Suprapubic skin (tissue), 4 donors: ENCODE results near the gene PTK7.

ENCODE experiments used
- EP300 ChIP-seq: sonication (generic); formaldehyde crosslinking; IDR thresholded peaks from one replicate; pipeline ENCODE4 v1.6.1; 2017; ENCODE audit warnings: antibody characterized with exemption
- POLR2A ChIP-seq, 2 donors: fragments of 450-650 bp; IDR thresholded peaks; one replicate each; pipeline ENCODE4 v1.6.1; 2017; ENCODE audit warnings: antibody characterized with exemption in 2 of 2, mild to moderate bottlenecking in 2 of 2, moderate library complexity in 2 of 2
- POLR2AphosphoS5 ChIP-seq, 3 donors: sonication (generic); formaldehyde crosslinking; IDR thresholded peaks; one replicate each; pipeline ENCODE4 v1.6.1; 2017; ENCODE audit warnings: antibody characterized with exemption in 3 of 3
- TF ChIP-seq, protein P1 (sequence below), 2 donors: fragments of 200-600 bp in 1 of 2; fragments of 450-650 bp in 1 of 2; sonication (generic) in 1 of 2; IDR thresholded peaks; one replicate each; pipeline ENCODE4 v1.5.1; 2016 to 2019; ENCODE audit warnings: antibody characterized with exemption in 2 of 2, mild to moderate bottlenecking in 1 of 2, moderate library complexity in 1 of 2

DNA sequence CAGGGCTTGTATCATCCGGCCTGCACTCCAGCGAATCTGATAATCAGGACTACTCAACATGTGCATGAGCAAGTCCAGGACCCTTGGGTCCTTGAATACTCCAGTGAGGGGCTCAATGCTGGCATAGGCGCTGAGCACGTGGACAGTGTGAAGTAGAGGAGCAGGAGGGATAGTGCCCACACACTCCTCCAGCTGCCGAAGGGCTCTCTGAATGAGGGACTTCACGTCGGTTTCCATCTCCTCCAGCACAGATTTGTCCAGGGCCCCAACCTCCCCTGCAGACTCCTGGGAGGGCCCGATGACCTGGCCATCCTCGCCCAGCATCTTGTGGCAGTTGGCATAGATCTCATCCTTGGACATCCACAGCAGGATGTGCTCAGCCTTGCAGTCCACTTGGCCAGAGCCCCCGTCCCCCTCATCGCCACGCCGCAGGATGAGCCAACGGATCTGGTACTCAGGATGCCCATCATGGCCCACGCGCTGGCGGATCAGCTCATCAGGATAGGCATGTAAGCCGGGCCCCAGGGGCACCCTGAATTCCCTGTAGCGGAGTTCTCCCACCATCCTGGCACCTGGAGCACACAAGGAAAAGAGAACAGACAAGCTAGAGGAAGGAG is 23.8 kb upstream of the PTK7 start:
- TF ChIP-seq, protein P1, sequence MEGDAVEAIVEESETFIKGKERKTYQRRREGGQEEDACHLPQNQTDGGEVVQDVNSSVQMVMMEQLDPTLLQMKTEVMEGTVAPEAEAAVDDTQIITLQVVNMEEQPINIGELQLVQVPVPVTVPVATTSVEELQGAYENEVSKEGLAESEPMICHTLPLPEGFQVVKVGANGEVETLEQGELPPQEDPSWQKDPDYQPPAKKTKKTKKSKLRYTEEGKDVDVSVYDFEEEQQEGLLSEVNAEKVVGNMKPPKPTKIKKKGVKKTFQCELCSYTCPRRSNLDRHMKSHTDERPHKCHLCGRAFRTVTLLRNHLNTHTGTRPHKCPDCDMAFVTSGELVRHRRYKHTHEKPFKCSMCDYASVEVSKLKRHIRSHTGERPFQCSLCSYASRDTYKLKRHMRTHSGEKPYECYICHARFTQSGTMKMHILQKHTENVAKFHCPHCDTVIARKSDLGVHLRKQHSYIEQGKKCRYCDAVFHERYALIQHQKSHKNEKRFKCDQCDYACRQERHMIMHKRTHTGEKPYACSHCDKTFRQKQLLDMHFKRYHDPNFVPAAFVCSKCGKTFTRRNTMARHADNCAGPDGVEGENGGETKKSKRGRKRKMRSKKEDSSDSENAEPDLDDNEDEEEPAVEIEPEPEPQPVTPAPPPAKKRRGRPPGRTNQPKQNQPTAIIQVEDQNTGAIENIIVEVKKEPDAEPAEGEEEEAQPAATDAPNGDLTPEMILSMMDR (IDR thresholded peaks at IDR 0.05): no peak
- TF ChIP-seq POLR2AphosphoS5 (IDR thresholded peaks at IDR 0.05) (no peak), POLR2A (IDR thresholded peaks at IDR 0.05) (no peak), EP300 (no peak)
